Neural progenitor cell (in vitro differentiated cells): ENCODE data around the gene SLC10A1.

Source experiments
- CTCF ChIP-seq: fragments of 200-600 bp; sonication (generic); IDR thresholded peaks from 2 replicates; pipeline ENCODE4 v1.5.1; 2017; ENCODE audit warnings: antibody characterized with exemption, mild to moderate bottlenecking
- EZH2phosphoT487 ChIP-seq: fragments of 200-600 bp; sonication (generic); IDR thresholded peaks from 2 replicates; pipeline ENCODE4 v1.6.1; 2017; ENCODE audit warnings: antibody characterized with exemption

- TF ChIP-seq EZH2phosphoT487 (peak; percentile 70), CTCF (no peak)
Observed at GRCh38 chr14:69842686-69843420, 45.8 kb upstream of the SLC10A1 start.
